Measurements from ENCODE around the gene TRAF7. TPM values are rescaled to one million over a fixed set of nuclear protein-coding genes. Genes with fewer than 3 reads are reported as not detected.
A peak's percentile ranks its signal among the peaks of the same experiment; 100 is the strongest.

Gene TRAF7
- polyA plus RNA-seq, 1 donor from 2014 or later: 30.9 TPM

- H2AFZ ChIP-seq (ENCODE audit: low read depth, low read length): no peak overlapping the region
- peak overlapping the region; percentile 68 for H3K4me2 ChIP-seq (ENCODE audit: low read length)
- peaks cover 11% of the 10 kb centered on the region for H4K20me1 ChIP-seq (ENCODE audit: insufficient read depth)
- peaks cover 16% of the 10 kb centered on the region for H3K27me3 ChIP-seq (ENCODE audit: insufficient read depth, low read depth, low read length)
- H3K9me3 ChIP-seq (ENCODE audit: low read length): no peaks in the 10 kb centered on the region
- H3K79me2 ChIP-seq (replicated peaks; ENCODE audit: insufficient read depth, low read length): peaks cover 37% of the 10 kb centered on the region
- no peaks in the 10 kb centered on the region for H3K36me3 ChIP-seq (ENCODE audit: insufficient read depth, low read length)
- no peaks in the 10 kb centered on the region for H3F3A ChIP-seq (ENCODE audit: insufficient read depth, low read length, poor library complexity, severe bottlenecking)
- H3K9ac ChIP-seq (ENCODE audit: low read length): peak overlapping the region; percentile 76
- peak overlapping the region; percentile 85 for H3K4me3 ChIP-seq (ENCODE audit: low read length)
- TF ChIP-seq EZH2 (IDR thresholded peaks at IDR 0.05; ENCODE audit: borderline replicate concordance, insufficient read depth, low read length, poor library complexity, severe bottlenecking) (no peak), SMC3 (conservative IDR thresholded peaks at IDR 0.05; ENCODE audit: poor library complexity) (no peak), POLR2AphosphoS5 (IDR thresholded peaks at IDR 0.05) (no peak), RAD21 (conservative IDR thresholded peaks at IDR 0.05) (no peak), TAF1 (IDR thresholded peaks at IDR 0.05; ENCODE audit: low read depth) (no peak), REST (IDR thresholded peaks at IDR 0.05; ENCODE audit: borderline replicate concordance) (no peak), CTCF (IDR thresholded peaks at IDR 0.05; ENCODE audit: poor library complexity, severe bottlenecking) (no peak), EP300 (conservative IDR thresholded peaks at IDR 0.05; ENCODE audit: poor library complexity, severe bottlenecking) (no peak), MXI1 (conservative IDR thresholded peaks at IDR 0.05; ENCODE audit: poor library complexity, severe bottlenecking) (no peak)
- no peaks in the 10 kb centered on the region for H3K9me2 ChIP-seq (ENCODE audit: insufficient read depth, low read length)
- no peak overlapping the region for H3K27ac ChIP-seq (ENCODE audit: low read length)
Measured at GRCh38 chr16:2152695-2153506, 2.7 kb upstream of the TRAF7 start.

GRCh38 chr16:2154533-2155090, 970 bp upstream of the TRAF7 start:
- no peaks in the 10 kb centered on the region for H3F3A ChIP-seq (ENCODE audit: insufficient read depth, low read length, poor library complexity, severe bottlenecking)
- H2AFZ ChIP-seq (ENCODE audit: low read depth, low read length): no peak overlapping the region
- H4K20me1 ChIP-seq (ENCODE audit: insufficient read depth): peaks cover 11% of the 10 kb centered on the region
- H3K79me2 ChIP-seq (replicated peaks; ENCODE audit: insufficient read depth, low read length): peaks cover 47% of the 10 kb centered on the region
- peak overlapping the region; percentile 64 for H3K27ac ChIP-seq (ENCODE audit: low read length)
- no peaks in the 10 kb centered on the region for H3K9me3 ChIP-seq (ENCODE audit: low read length)
- no peaks in the 10 kb centered on the region for H3K9me2 ChIP-seq (ENCODE audit: insufficient read depth, low read length)
- peak overlapping the region; percentile 85 for H3K4me3 ChIP-seq (ENCODE audit: low read length)
- TF ChIP-seq MXI1 (conservative IDR thresholded peaks at IDR 0.05; ENCODE audit: poor library complexity, severe bottlenecking) (no peak), RAD21 (conservative IDR thresholded peaks at IDR 0.05) (no peak), POLR2AphosphoS5 (IDR thresholded peaks at IDR 0.05) (no peak)
- peak overlapping the region; percentile 76 for H3K9ac ChIP-seq (ENCODE audit: low read length)
- peak overlapping the region; percentile 68 for H3K4me2 ChIP-seq (ENCODE audit: low read length)
- peaks cover 8% of the 10 kb centered on the region for H3K27me3 ChIP-seq (ENCODE audit: insufficient read depth, low read depth, low read length)
- H3K36me3 ChIP-seq (ENCODE audit: insufficient read depth, low read length): no peaks in the 10 kb centered on the region
